HG03521 (cell line): ENCODE results near the gene PIF1.

Source experiments
- ATAC-seq: cut with Tn5 transposase; IDR thresholded peaks from one replicate; pipeline ENCODE4 v1.9.1; 2021; ENCODE audit warnings: mild to moderate bottlenecking, moderate library complexity; ENCODE audit not compliant: unreplicated experiment

PIF1 gene, protein sequence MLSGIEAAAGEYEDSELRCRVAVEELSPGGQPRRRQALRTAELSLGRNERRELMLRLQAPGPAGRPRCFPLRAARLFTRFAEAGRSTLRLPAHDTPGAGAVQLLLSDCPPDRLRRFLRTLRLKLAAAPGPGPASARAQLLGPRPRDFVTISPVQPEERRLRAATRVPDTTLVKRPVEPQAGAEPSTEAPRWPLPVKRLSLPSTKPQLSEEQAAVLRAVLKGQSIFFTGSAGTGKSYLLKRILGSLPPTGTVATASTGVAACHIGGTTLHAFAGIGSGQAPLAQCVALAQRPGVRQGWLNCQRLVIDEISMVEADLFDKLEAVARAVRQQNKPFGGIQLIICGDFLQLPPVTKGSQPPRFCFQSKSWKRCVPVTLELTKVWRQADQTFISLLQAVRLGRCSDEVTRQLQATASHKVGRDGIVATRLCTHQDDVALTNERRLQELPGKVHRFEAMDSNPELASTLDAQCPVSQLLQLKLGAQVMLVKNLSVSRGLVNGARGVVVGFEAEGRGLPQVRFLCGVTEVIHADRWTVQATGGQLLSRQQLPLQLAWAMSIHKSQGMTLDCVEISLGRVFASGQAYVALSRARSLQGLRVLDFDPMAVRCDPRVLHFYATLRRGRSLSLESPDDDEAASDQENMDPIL

GRCh38 chr15:64825431-64826294, at the start of gene PIF1:
Gene PIF1 (minus strand): TSS chr15:64825647. CDS start chr15:64824335, 1,312 bp downstream.
- ATAC-seq, result peak; percentile 84

GRCh38 chr15:64870353-64870752, 44.9 kb upstream of the PIF1 start:
- no peak for ATAC-seq

- no peak for ATAC-seq
Observed at GRCh38 chr15:64869501-64869900, 44.1 kb upstream of the PIF1 start.

- ATAC-seq, result no peak
Observed at GRCh38 chr15:64865998-64866520, 40.6 kb upstream of the PIF1 start.

DNA sequence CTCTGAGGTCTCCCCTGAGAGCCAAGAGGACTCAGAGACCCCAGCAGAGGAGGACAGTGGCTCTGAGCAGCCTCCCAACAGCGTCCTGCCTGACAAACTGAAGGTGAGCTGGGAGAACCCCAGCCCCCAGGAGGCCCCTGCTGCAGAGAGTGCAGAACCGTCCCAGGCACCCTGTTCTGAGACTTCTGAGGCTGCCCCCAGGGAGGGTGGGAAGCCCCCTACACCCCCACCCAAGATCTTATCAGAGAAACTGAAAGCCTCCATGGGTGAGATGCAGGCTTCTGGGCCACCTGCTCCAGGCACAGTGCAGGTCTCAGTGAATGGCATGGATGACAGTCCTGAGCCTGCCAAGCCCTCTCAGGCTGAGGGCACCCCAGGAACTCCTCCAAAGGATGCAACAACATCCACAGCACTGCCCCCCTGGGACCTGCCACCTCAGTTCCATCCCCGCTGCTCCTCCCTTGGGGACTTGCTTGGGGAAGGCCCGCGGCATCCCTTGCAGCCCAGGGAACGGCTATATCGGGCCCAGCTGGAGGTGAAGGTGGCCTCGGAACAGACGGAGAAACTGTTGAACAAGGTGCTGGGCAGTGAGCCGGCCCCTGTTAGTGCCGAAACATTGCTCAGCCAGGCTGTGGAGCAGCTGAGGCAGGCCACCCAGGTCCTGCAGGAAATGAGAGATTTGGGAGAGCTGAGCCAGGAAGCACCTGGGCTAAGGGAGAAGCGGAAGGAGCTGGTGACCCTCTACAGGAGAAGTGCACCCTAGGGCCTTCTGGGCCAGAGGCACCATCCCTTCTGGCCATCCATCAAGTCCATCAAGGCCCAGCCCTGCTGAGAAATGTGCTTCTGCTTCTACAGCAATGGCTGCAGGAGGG, 39.9 kb upstream of the PIF1 start:
- ATAC-seq, result no peak

DNA sequence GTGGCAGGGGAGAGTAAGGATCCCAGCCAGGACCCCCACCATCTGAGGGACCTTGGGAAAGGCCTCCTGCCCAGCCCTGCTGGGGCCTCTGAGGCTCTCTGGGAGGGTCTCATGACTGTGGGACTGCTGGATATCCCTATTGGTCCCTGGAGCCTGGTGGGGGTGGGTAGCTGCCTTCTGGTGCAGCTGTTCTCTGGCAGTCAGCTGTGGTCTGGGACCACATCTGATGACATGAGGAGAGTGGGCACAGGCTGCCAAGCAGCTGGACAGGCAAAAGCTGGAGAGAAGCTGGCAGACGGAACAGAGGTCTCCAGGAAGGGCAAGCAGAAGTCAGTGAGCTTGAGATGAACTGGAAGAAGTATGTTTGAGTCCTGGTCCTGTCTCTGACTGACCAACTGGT, 38.6 kb upstream of the PIF1 start:
- ATAC-seq, result no peak

- no peak for ATAC-seq
Observed at GRCh38 chr15:64862408-64862807, 37.0 kb upstream of the PIF1 start.

DNA sequence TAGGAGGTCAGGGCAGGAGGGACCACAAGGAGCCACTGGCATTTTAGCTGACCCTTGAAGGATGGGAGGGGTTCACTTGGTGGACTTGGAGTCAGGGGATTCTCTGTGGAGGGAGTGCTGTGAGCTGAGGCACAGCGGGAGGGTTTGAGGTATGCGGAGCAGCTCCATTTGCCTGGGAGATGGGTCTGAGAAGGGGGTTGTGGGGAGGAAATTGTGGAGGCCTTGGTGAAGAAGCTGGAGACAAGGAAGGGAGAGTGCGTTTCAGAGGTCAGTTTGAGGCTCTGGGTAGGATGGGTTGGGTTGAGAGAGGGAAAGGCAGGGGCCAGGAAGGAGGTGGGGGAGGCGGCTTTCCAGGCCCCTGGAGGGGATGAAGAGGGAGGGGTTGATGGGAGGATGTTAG, 36.5 kb upstream of the PIF1 start:
- no peak for ATAC-seq

DNA sequence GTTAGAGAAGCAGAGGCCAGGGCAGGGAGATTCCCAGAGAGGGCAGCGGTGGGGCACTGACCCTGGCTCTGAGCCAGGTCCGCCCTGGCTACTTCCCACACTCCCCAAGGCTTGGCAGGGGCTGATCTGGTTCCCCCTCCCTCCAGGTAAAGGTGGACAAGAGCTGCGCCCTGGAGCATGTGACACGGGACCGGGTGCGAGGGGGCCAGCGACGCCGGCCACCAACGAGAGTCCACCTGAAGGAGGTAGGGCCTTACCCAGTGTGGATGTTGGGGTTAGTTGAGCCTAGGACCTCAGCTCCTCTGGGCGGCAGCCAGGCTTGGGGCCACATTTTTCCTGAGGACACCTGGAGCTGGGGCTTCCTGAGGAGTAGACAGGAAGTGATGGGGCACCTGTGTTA, 35.9 kb upstream of the PIF1 start:
- ATAC-seq, result no peak

DNA sequence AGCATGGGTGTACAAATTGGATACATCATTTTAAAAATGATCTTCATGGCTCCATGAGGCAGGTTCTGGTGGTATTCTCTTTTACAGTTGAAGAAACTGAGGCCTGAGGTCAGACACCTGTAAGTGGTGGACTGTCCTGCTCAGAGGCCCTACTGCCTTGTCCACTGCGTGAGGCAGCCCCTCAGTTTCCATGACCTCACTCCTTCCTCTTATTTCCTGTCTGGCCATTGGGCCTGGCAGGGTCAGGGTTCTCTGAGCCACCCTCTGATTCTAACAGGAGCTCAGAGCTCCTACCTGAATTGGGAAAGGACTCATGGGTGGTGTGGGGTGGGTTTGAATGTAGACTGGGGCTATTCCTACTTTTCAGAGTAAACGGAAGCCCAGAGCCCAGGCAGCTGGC, 33.8 kb upstream of the PIF1 start:
- no peak for ATAC-seq

- no peak for ATAC-seq
Observed at GRCh38 chr15:64858021-64858575, 32.7 kb upstream of the PIF1 start.

DNA sequence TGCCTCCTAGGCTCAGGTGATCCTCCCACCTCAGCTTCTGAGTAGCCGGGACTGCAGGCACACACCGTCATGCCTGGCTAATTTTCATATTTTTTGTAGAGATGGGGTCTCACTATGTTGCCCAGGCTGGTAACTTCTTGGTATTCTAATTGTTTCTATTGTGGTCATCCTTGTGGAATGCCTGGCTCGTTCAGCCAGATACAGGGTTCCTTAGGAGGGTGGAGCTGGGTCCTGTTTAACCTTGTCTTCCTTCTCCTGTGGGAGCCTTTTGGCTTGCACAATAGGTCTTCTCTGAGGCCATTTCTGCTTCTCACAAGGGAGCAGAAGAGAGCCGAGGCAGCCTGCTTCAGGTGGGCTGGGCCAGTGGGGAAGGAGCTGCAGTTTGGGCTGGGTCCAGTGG, 32.0 kb upstream of the PIF1 start:
- ATAC-seq, result no peak

DNA sequence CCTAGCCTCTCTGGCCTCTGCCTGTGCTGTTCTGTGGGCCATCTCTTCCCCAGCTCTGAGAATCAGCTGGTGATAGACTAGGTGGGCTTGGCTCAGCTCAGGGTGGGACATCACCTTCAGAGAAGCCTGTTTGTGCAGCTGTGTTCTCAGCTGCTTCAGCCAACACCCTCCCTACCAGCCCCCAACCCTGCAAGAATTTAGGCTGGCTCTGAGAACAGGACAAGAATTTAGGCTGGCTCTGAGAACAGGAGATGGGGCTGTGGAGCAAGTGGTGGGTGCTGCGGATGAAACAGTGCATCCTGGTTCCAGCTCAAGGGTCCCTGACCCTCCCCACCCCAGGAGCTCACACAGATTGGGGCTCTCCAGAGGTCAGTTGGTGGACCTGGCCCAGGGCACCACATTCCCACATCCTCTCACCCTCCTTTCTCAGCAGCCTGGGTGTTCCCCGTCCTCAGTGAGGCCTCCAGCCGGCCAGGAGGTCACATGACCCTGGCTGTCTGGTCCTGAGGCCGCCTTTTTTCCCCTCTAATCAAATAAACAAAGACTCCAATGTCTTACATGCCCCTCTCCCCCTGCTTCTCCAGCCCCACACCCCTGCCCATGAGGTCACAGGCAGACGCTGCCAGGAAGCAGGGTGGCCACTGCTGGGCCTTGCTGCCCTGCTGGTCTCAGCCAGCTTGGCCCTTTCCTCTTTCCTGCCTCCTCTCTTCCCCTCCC, 31.1 kb upstream of the PIF1 start:
- ATAC-seq, result no peak

GRCh38 chr15:64855205-64855975, 29.9 kb upstream of the PIF1 start:
- no peak for ATAC-seq

- no peak for ATAC-seq
Observed at GRCh38 chr15:64854526-64854925, 29.1 kb upstream of the PIF1 start.

DNA sequence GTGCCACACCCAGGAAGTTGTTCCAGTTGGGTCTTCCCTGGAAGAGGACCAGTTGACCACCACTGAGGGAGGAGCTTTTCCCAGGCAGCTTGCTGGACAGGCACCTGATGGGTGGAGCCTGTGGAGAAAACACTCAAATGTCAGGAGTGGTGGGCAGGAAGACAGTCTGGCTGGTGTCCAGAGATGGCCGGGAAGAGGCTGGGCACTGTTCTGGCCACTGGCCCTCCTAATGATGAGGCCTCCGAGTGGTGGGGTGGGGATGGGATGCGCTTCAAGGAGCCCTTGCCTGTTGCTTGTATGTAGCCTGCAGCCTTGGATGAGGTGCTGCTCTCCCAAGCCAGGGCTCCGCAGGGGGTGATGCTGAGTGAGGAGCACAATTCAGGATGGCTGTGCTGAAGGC, 28.6 kb upstream of the PIF1 start:
- ATAC-seq, result no peak

DNA sequence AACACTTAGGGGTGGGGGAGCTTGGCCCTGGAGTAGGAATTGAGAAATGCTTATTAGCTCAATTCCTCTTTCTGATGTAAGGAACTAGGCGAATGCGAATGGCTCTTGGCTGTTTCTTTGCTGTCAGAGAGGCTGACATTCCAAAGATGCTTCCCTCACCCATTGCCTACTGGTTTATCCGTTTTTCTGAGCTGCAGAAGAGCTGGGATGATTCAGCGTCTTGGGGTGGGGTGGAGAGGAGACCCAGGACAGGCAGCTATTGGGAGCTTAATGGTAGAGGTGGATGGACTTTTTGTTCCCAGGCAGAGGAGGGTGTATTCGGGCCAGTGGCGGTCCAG, 26.0 kb upstream of the PIF1 start:
- ATAC-seq, result no peak

- ATAC-seq, result no peak
Observed at GRCh38 chr15:64850778-64851502, 25.5 kb upstream of the PIF1 start.
